AG09319 (cell line): ENCODE data around the gene LAMB1.
A peak's percentile ranks its signal among the peaks of the same experiment; 100 is the strongest.

Experiments
- DNase-seq: peaks from one replicate; pipeline ENCODE4 v3.0.0-alpha.2; 2010; ENCODE audit warnings: low read depth; ENCODE audit errors: extremely low read depth
- TF ChIP-seq, protein P1 (sequence below): IDR thresholded peaks from 2 replicates; pipeline ENCODE4 v1.5.1; 2011; ENCODE audit warnings: low read depth, mild to moderate bottlenecking, inconsistent platforms, low read length, moderate library complexity

Gene LAMB1

DNA sequence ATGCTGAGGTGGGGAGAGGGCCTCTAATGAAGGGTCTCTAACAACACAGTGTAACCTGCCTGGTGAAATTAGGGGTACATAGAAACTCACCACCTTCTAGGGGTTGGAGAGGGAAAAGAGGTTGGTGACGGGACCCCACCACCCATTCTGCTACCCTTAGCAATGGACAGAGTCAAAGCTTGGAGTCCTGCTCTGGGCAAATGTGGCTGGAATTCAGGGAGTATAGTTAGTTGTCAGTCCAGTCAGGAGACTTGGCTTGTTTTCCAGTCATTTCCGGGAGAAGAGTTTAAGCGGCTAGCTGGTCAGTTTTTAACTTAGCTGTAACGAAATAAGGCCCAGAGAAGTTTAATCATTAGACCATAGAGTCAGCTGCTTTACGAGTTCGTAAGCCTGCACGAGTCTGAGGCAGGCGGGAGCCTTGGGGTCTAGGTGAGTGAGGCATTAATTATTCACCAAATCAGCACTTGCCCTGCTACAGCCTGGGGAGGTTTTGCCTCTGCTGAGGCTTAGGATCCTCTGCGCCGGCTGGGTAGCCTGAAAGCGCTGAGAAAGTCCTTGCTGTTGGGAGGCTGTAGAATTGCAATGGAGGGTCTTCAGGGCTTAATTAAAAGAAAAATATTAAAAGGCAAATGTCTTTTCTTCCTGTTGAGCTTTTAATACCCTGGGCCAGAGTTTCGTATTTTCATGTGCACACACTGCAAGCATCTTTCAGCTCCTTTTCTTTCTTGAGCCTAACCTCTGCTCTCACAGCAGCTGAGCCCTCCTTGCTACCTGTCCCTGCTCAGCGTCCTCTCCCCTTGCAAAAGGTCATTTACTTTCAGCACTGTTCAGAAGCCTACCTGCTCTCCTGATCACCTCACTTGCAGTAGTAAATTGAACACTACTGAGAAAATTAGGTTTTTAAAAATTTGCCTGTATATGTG, 1.5 kb upstream of the LAMB1 start:
- DNase-seq: no peak
- TF ChIP-seq, protein P1, sequence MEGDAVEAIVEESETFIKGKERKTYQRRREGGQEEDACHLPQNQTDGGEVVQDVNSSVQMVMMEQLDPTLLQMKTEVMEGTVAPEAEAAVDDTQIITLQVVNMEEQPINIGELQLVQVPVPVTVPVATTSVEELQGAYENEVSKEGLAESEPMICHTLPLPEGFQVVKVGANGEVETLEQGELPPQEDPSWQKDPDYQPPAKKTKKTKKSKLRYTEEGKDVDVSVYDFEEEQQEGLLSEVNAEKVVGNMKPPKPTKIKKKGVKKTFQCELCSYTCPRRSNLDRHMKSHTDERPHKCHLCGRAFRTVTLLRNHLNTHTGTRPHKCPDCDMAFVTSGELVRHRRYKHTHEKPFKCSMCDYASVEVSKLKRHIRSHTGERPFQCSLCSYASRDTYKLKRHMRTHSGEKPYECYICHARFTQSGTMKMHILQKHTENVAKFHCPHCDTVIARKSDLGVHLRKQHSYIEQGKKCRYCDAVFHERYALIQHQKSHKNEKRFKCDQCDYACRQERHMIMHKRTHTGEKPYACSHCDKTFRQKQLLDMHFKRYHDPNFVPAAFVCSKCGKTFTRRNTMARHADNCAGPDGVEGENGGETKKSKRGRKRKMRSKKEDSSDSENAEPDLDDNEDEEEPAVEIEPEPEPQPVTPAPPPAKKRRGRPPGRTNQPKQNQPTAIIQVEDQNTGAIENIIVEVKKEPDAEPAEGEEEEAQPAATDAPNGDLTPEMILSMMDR: no peak

GRCh38 chr7:108003599-108003935, 606 bp upstream of the LAMB1 start:
- TF ChIP-seq, protein P1: no peak
- DNase-seq: no peak

GRCh38 chr7:108001764-108002725, 916 bp downstream of the LAMB1 start:
- TF ChIP-seq, protein P1: no peak
- no peak for DNase-seq

DNA sequence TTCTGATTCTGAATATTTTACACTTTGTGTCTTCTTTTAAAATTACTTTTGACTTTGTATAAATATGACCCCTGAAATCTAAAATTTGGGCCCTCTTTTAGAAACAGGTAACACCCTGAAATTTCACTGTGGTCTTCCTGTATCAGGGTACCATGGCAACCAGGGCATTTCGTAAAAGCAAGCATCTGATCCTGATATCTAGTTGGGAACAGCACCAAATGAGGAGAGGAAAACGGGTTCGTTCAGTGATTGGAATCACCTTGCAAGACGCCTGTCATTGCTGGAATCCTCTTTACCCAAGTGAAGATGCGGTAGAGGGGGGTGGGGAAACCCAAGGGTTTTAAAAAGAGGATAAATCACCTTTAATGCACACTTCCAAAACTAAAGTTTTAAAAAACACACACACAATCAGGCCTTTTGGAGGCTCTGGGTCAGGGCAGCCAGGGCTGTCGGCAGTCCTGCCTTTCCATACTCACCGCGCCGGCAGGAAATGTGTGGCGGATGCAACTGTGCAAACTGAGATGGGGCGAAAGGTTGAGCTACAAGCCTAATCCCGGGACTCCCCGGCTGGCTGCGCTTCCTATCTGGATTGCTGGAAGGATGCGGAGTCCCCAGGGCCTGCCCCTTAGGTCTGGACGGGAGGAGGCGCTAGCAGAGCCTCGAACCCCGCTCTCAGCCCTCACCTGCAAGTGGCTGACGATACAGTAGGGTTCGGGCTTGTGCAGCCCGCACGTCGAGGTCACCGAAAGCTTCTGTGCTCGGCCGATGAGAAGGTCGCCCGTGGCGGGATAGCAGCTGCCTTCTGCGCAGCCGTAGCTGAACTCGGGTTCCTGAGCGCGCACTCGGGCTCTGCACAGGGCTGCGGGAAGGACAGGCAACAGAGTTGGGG, 1.8 kb downstream of the LAMB1 start:
- no peak for DNase-seq
- TF ChIP-seq, protein P1: peak; percentile 3

GRCh38 chr7:107999779-108000560, 3.0 kb downstream of the LAMB1 start:
- no peak for DNase-seq
- TF ChIP-seq, protein P1: no peak
